Stomach (tissue), 4 donors: ENCODE measurements around the gene CPHXL2.

Experiments
- EP300 ChIP-seq: sonication (generic); formaldehyde crosslinking; IDR thresholded peaks from one replicate; pipeline ENCODE4 v1.6.1; 2017; ENCODE audit warnings: antibody characterized with exemption
- TF ChIP-seq, protein P1 (sequence below), 7 experiments: fragments of 450-650 bp in 4 of 7; fragments of 200-600 bp in 3 of 7; sonication (generic) in 3 of 7; IDR thresholded peaks; one replicate each; pipeline ENCODE4 v1.5.1; 2016 to 2019; ENCODE audit warnings: antibody characterized with exemption in 7 of 7, control low read depth in 2 of 7, mild to moderate bottlenecking in 1 of 7

DNA sequence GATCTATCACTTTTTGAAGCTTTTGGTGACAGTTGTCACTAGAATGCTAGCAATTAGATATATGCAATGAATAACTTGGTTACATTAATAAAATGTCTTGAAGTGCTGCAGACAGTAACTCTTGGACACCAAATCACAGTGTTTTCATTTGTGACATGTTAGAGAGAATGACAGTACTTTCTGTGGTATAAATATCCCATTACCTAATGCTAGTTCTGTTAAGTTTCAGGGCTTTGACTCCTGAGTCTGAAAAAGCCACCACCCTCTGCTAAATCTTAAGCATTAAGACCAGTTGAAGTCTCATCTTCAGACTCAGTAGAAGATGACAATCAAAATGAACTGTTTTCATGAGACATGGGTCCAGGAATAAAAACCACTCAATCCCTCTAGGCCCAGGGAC lies 10.6 kb upstream of the CPHXL2 start:
- TF ChIP-seq, protein P1, sequence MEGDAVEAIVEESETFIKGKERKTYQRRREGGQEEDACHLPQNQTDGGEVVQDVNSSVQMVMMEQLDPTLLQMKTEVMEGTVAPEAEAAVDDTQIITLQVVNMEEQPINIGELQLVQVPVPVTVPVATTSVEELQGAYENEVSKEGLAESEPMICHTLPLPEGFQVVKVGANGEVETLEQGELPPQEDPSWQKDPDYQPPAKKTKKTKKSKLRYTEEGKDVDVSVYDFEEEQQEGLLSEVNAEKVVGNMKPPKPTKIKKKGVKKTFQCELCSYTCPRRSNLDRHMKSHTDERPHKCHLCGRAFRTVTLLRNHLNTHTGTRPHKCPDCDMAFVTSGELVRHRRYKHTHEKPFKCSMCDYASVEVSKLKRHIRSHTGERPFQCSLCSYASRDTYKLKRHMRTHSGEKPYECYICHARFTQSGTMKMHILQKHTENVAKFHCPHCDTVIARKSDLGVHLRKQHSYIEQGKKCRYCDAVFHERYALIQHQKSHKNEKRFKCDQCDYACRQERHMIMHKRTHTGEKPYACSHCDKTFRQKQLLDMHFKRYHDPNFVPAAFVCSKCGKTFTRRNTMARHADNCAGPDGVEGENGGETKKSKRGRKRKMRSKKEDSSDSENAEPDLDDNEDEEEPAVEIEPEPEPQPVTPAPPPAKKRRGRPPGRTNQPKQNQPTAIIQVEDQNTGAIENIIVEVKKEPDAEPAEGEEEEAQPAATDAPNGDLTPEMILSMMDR (IDR thresholded peaks at IDR 0.05) = no peak
- TF ChIP-seq EP300 = no peak
